Fibroblast of skin of left quadriceps (primary cell): ENCODE results near the gene CAPZB.

Source experiments
- DNase-seq, 2 experiments: peaks; one replicate each; pipeline ENCODE4 v3.0.0-alpha.2; 2013; ENCODE audit warnings: low read depth in 2 of 2

CAPZB gene

DNA sequence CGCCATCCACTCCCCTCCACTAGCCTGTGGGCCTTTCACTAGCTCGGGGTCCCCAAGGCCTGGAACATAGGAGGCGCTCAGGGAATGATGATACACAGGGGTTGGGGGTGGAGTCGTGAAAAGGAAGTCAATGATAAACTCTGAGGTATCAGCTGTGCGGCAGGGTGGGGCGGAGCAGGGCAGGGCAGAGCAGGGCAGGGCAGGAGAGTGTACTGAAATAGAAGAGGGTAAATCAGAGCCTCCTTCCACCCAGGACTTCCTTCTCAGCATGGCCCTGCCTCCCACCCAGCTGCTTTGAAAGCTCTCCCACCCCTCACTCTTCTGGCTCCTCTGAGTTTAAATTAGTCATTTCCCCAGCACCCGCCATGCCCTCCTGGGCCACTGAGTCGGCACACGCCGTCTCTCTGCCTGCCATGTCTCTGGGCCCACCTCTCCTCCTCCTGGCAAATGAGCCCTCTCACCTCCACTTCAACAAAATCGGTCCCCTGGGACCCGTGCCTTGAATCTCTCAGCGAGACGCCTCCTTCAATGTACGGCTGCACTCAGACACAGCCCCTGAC is 16.9 kb downstream of the CAPZB start:
- DNase-seq = no peak

GRCh38 chr1:19467199-19468187 is 17.8 kb downstream of the CAPZB start:
- no peak for DNase-seq

DNA sequence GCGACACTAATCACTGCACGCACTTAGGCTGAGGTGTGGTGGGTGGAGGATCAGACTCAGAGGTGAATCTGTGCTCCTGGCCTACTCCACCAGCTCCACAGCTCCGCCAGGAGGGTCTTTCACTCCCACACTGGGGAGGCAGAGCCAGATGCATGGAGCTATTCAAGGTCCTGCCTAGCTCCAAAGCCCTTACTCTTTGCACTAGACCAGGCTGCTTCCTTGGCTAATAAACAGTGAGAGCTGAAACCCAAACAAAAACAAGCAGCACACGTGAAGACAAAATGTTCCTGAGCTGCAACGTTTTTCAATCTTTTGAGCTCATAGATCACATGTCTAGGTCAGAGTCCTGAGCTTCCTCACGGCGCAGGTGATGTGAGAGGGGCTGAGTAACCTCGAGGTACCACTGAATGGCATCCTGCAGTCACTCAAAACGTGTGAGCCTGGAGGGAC is 19.2 kb downstream of the CAPZB start:
- no peak for DNase-seq

- no peak for DNase-seq
Observed at GRCh38 chr1:19465650-19466049, 19.7 kb downstream of the CAPZB start.

- no peak for DNase-seq
Observed at GRCh38 chr1:19465123-19465522, 20.2 kb downstream of the CAPZB start.

- no peak for DNase-seq
Observed at GRCh38 chr1:19464696-19465095, 20.6 kb downstream of the CAPZB start.

- no peak for DNase-seq
Observed at GRCh38 chr1:19463504-19463803, 21.9 kb downstream of the CAPZB start.

- no peak for DNase-seq
Observed at GRCh38 chr1:19462781-19463503, 22.4 kb downstream of the CAPZB start.

DNA sequence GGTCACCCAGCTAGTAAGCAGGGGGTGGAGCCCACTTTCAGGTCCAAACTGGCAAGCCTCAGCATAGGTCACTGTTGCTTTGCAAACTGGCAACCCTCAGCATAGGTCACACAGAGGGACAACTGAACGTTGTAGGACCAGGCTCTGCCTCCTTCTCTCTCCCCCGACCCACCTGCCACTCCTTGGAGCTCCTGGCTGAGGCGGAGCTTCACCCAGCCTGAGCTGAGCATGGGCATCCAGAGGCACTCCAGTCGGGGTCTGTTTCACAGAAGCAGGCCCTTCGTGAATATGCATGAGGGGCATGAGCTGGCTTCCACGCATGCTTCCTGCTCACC is 24.2 kb downstream of the CAPZB start:
- no peak for DNase-seq

GRCh38 chr1:19460535-19461219 is 24.7 kb downstream of the CAPZB start:
- DNase-seq = no peak

DNA sequence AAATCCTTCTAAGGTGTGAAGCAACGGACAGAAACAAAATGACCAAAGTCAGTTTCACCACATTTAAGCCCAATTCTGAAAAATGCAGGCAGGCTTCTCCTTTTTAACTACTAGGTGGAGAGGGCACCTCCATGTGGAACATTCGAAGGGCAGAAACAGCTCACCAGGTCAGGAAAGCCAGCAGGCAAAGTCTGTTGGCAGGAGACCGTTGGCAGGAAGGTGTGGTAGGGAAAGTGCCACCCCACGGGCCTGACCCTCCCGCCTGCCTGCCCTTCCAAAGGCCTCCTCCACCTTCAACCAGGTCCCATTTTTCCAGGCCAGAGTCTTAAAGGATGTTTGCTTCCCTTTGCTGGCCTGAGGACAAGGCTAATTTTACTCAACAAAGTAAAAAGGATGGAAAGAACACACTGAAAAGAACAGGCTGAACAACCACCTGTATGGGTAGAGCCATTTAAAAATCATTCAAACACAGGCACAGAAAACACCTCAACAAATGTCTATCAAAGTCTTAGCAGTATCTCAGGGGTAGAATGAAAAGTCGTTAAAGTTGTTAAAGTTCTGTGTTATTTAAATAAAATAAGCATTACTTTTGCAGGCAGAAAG is 26.4 kb downstream of the CAPZB start:
- no peak for DNase-seq

- no peak for DNase-seq
Observed at GRCh38 chr1:19457607-19458006, 27.7 kb downstream of the CAPZB start.

DNA sequence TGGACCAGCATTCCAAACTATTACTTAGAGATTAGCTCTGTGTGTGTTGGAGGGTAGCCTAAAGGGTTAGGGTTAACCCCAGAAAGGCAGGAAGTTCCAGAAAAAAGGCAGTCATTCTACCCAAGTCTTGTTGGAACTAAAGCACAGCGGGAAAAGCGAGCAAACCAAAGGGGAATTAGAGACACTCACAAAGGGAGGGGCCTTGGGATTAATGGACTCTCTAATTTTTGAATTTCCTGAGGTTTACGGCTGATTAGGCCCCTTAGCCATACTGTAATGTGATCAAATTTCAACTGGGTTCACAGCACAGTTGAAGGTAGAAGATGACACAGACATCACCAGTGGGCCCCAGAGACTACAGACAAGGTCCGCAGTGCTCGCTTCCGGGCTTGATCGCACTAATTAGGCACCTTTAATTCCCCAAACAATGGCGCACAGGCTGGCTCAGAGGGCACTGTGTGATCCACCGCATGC is 28.3 kb downstream of the CAPZB start:
- DNase-seq = no peak

- no peak for DNase-seq
Observed at GRCh38 chr1:19455353-19455752, 30.0 kb downstream of the CAPZB start.

DNA sequence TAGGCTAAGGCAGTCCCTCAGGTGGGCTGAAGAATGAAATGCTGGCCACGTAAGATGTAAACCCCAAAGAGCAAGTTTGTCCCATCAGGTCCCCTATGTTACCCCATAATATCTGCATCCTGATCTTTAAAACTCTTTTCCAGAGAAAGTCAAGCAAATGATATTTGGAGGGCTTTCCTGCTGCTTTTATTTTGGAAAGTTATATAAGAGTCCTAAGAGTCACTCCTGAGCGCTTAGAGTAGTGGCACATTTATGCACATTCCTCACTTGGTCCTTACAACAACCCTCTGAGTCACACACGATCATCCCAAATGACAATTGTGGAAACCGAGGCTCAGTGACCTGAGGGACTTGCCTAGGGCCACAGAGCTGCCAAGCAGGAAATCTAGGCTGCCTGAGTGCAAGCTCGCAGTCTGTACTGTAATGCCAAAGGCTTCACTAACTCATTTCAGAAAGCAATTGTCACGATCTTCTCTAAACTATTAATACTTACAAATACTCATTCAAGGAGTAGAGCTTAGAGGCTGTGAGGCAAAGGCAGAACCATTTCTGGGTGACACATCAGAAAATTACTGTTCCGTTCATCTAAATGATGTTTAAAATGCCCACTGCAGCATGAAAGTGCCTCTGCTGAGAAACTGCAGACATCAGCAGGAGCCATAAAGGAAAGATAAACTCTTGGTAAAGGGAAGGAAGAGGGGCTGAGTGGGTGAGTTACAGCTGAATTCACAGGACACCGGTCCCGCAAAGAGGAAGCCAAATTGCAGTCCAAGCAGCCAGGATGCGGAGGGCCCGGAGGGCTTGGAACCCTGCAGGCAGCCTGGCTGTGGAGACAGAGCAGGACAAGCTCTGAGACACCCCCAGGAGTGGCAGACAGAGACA is 30.8 kb downstream of the CAPZB start:
- DNase-seq = no peak

GRCh38 chr1:19453741-19454201 is 31.6 kb downstream of the CAPZB start:
- no peak for DNase-seq

DNA sequence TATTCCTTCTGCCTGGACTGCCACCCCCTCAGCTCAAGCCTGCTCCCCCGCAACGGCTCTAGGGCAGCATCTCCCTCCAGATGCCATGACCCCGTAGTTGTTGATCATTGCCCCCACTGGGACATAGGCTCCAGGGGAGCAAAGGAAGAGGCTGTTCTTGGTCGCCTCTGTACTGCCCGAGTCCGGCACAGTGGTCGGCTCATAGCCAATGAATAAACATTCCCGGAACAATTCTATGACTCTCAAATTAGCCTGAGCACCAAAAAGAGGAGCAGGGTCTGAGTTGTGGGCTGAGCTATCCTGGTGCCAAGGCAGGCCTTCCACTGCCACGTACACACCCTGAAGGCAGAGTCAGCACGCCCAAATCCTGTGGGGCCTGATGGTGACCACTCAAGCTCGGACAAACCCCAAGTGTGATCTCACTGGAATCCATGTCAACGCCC is 33.1 kb downstream of the CAPZB start:
- DNase-seq = no peak

DNA sequence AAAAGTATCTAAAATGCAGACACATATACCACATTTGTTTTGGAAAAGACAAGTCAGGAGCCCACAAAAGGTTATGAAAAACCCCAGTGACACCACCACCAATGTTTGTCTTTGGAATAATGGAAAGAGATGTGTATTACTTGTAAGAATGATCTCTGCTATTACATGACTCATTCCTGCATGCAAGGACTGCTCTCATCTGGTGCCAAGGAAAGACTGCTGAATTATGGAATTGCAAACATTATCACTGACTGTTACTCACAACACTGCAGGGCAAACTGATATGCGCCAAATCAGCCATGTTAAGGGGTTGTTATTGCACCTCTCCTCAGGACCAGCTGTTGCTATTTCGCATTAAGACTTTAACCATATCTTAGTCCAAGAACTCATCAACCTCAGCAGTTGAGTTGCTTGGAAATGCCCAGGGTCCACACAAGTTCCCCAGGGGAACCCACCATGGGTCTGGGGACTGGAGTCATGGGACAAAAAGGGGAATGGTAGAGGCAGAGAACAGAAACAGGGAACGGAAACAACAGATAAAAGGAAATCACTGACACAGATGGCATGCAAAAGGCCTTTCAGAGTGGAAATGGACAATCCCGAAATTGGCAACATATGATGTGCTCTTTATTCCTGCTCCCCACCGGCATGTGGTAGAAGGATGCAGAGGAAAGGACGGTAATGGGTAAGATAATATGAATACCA is 34.4 kb downstream of the CAPZB start:
- DNase-seq = peak; percentile 84 to 85

- no peak for DNase-seq
Observed at GRCh38 chr1:19449454-19450228, 35.7 kb downstream of the CAPZB start.
